ENCODE data around the gene FCHSD2. TPM values are rescaled to one million over a fixed set of nuclear protein-coding genes. Genes with fewer than 3 reads are reported as not detected.
"Not testable (repeated sequence)": the region's sequence is repeated elsewhere in the genome, so short reads cannot be mapped to it uniquely, and the experiment has no call there.

FCHSD2 gene
- total RNA-seq, 1 donor from 2014 or later = 18.0 TPM

DNA sequence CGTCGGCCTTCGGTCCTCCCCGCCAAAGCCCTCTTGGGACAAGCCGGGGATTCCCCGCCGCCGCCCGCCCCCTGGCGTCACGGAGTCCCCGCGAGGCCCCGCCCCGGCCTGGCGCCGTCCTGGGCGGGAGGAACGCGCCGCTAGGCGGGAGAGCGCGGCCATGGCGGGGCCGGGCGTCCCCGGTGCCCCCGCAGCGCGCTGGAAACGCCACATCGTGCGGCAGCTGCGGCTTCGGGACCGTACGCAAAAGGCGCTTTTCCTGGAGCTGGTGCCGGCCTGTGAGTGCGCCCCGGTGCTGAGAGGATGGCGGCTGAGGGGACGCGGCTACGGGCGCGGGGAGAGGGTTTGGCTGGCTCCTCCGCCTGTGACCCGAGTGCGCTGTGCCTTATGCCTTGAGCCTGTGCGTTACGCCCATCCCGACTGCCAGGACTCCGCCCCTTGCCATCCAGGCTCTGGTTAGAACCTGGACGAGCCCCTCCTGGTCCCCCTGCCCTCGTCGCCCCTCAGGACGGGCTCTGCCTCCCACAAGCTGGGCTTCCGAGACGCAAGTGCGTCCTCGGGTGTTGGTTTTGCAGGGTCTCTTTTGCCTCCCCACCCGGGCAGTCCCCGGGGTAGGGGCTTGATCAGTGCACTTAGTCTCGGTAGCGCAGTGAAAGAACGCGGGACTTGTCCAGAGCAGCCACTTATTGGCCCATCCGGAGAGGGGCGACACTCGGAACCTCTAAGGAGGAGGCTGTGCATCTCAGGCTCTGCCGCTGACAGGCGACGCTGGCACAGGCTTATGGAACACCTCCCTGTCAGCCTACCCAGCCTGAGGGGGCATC lies 327.6 kb downstream of the FCHSD2 start, which contains the start of gene ATG16L2:
Gene ATG16L2, plus strand, starts transcription at position 126 of the 824 bp plus-strand sequence. Its CDS starts 35 bp downstream, at position 161.
- peak; percentile 92 for DNase-seq

DNA sequence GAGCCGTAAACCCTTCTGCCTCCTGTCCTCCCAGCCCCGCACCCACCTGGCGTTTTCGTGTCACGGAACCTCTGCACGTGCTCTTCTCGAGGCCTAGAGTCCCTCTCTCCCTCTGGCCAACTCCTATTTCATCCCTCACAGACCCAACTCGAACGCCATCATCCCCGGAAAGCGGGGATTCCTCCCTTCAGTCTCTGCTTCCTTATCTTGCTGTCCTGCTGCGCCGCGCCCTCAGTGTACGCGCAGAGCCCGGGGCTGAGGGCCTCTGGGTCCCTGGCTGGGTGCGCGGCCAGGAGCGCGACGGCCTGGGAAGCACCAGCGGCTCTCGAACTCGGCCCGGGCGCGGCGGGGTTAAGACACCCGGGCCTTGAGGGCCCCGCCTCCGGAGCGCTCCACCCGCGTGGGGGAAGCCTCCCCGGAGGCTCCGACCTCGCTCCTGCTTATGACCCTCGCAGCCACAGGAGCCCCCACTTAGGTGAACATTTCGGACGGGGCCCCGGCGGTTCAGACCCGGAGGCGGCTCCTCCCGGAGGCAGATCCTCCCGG lies 328.3 kb downstream of the FCHSD2 start:
- DNase-seq = peak; percentile 77

DNA sequence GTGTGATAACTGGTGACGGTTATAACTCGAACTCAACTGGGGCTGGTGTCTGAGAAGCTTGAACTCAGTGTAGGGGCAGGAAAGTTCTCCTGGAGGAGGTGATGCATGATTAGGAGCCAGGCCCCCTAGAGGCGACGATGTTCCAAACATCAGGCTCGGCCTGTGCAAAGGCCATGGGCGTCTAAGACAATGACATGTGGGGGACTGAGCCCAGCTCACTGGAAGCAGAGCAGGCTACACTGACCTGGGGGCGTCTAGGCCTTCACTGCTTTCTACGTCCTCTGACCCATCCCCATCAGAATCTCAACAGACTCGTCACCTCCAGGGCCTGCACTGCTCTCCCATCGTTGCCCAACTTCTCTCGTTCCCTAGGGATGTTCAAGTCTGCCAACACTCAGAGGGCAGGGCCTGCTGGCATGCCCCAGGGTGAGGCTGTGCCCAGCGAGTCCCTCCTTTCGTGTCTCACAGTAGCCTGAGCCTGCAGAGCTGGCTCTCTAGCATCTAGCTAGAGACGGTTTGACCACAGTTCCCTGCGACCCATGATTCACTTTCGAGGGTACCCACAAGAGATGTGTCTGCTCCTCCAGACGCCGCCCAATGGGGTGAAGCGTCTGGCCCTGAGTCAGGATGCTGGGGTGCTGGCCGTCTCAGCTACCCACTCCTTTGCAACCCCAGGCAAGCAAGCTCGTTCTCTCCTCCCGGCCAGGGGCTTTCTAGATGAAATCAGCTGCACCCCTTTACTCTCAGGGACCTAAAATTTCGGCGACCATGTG lies 329.0 kb downstream of the FCHSD2 start:
- DNase-seq = peak; percentile 76

DNA sequence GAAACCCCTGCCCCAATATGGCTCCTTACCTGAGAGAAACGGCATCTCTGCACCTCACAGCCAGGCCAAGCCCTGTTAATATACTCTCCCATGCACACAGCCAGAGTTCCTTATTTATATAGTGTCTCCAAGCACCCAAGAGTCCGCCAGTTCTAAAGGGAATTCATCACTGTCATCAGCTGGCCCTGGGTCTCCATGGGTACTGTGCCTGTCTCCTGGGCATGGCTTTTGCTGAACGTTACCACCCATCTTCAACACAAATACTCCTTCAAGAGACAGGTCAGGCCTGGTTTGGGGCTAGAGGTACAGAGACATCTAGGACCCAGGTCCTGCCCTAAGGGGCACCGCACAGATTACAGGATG lies 329.5 kb downstream of the FCHSD2 start:
- DNase-seq = no peak

DNA sequence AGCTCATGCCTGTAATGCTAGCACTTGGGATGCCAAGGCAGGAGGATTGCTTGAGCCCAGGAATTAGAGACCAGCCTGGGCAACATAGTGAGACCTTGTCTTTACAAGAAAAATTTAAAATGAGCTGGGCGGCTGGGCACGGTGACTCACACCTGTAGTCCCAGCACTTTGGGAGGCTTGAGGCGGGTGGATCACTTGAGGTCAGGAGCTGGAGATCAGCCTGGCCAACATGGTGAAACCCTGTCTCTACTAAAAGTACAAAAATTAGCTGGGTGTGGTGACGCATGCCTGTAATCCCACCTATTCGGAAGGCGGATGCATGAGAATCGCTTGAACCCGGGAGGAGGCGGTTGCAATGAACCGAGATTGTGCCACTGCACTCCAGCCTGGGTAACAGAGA lies 330.4 kb downstream of the FCHSD2 start:
- not testable (repeated sequence) for DNase-seq

DNA sequence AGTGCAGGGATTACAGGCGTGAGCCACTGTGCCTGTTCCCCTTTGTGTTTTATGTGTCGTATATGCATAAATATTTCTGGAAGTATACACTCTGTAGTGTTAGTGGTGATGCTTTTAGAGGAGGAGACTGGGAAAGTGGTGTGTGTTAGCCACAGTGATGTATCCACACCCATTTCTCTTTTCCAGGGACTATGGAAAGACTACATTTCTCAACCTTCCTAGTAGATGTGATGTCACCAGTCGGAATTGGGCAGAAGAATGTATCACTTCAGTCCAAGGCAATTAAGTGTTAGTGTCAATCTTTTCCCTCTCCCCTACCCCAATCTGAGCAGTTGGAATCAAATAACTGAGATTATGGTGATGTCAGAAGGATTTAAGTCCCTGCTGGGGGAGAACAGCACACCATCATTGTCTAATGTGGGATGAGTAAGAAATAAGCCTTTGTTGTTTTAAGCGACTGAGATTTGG lies 333.8 kb downstream of the FCHSD2 start:
- DNase-seq = no peak

DNA sequence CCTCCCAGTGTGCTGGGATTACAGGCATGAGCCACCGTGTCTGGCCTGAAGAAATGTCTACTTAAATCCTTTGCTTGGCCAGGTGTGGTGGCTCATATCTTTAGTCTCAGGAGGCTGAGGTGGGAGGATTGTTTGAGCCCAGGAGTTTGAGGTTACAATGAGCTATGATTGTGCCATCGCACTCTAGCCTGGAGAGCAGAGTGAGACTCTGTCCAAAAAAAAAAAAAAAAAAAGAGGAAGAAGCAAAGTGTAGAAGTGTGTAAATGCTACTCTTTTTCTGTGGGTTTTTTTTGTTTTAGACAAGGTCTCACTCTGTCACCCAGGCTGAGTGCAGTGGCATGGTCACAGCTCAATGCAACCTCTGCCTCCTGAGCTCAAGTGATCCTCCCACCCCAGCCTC lies 334.3 kb downstream of the FCHSD2 start:
- DNase-seq = no peak

DNA sequence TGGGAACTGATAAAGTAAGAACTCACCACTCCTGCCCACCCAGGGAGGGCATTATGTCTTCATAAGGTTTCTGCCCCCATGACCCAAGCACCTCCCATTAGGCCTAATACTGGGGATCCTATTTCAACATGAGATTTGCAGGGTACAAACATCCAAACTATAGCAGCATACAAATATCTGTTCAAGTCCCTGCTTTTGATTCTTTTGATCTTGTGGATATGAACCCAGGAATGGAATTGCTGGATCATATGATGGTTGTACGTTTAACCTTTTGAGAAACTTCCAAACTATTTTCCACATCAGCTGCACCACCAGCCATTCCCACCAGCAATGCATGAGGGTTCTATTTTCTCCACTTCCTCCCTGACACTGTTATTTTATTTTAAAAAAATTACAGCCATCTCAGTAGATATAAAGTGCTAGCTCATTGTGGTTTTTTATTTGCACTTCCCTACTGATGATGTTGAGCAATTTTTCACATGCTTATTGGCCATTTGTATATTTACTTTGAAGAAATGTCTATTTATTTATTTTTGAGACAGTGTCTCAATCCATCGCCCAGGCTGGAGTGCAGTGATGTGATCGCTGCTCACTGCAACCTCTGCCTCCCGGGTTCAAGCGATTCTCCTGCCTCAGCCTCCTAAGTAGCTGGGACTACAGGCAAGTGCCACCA lies 335.0 kb downstream of the FCHSD2 start:
- DNase-seq = no peak

DNA sequence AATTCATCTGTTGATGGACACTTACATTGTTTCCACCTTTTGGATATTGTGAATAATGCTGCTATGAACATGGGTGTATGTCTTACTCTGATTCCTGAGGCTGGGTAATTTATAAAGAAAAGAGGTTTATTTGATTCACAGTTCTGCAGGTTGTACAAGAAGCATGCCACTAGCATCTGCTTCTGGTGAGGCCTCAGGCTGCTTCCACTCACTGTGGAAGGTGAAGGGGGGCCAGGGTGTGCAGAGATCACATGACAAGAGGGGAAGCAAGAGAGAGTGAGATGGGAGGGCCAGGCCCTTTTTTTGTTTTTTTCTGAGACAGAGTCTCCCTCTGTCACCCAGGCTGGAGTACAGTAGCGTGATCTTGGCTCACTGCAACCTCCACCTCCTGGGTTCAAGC lies 335.7 kb downstream of the FCHSD2 start:
- DNase-seq = not testable (repeated sequence)

DNA sequence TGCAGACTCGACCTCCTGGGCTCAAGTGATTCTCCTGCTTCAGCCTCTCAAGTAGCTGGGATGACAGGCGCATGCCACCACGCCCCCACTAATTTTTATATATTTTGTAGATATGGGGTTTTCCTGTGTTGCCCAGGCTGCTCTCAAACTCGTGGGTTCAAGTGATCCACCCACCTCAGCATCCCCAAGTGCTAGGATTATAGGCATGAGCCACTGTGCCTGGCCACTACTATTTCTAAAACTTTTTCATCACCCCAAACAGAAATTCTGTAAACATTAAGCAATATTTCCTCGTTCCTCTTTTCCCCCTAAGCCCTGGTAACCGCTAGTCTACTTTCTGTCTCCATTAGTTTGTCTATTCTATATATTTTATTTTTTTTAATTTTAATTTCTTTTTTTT lies 336.9 kb downstream of the FCHSD2 start:
- no peak for DNase-seq

DNA sequence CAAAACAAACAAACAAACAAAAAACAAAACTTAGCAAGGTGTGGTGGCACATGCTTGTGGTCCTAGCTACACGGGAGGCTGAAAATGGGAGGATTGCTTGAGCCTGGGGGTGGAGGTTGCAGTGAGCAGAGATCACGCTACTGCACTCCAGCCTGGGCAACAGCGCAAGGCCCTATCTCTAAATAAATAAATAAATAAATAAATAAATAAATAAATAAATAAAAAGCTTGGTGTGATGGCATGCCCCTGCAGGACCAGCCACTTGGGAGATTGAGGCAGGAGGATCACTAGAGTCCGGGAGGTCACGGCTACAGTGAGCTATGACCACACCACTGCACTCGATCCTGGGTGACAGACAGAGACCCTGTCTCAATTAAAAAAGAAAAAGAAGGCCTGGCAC lies 339.3 kb downstream of the FCHSD2 start:
- DNase-seq = no peak

DNA sequence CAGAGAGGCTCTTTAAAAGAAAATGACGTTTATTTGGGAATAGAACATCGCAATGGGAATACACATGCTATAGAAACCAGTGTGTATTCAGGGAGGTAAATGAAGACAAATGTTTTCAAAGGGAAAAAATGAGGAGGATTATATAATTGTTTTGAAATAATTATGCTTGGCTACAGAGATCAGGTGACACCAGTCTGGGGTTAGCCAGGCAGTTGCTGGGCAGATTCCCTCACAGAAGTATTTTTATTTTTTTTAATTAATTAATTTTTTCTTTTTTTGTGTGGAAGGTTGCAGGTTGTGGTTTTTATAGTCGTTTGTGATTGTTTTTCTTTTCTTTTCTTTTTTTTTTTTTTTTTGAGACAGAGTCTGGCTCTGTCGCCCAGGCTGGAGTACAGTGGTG lies 342.7 kb downstream of the FCHSD2 start:
- DNase-seq = no peak

DNA sequence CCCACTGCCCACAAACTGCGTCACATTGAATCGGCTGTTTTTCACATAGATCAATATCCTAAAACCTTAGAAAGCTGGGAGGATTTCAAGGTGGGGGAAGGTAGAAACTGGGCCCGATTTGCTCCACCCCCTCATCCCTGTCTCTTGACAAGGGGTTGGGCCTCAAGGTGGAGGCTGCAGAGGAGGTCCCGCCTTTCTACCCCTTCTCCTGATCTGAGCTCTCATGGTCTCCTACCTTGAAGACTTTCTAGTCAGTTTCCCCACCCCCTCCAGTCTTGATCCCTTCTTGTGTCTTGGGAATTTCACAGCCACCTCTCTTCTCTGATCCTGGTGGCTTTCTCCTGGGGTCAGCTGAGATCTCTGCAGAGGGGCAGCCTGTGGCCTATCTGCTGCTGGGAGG lies 343.8 kb downstream of the FCHSD2 start:
- DNase-seq = no peak

DNA sequence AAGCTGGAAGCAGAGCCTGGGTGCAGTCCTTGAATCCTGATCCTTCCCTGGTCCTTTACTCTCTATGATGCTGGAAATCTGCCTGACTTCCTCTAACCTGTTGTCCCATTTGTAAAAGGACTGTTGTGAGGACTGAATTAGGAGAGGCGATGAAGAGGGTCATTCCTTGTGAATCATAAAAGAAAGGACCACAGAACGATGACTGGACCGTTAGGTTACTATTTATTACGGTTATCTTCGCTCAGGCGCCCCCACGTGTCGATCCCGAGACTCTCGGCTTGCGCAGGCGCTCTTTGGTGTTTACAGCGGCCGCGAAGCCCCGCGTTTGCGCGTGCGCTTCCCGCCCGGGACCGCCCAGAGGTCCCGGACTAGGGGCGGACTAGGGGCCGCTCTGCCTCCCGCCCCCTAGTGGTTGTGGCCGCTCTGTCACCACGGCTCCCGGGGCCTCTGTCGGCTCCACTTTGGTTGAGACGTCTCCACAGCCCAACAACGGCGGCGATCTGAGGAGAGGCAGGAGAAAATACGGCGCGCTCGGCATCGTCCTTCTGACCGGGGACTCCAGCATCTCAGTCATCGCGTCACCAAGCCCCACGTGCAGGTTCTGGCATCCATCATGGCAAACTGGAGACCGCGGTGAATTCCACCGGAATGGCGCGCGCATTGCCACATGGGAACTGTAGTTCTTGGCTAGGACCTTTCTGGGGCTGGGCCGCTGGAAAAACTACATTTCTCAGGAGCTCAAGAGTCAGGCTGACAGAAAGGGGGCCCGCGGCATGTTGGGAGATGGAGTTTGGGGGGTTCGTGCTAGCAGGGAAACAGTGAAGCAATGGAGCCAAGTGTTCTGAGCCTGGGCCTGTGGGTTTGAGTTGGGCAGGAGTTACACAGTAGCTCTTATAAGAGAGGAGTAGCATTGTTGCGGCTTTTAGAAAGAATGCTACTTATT lies 348.4 kb downstream of the FCHSD2 start, which contains the start of gene STARD10:
Gene STARD10, minus strand, starts transcription at position 623 of the 943 bp plus-strand sequence. CDS start 12,866 bp downstream, outside the sequence.
- peak; percentile 96 for DNase-seq

DNA sequence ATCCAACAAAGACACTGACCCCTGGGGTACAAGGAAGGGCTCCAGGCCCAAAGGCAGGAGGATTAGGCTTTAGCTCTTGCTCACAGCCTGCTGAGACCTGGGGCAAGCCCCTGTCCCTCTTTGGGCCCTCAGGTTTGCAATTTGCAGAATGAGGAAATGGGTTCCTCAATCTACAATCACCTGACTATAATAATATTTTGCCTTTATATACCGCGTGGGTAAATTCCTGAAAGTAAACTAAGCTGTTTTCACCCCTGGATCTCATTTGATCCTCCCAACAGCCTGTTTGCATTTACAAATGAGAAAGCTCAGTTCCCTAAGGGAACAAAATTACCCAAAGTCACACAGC lies 349.1 kb downstream of the FCHSD2 start:
- no peak for DNase-seq

DNA sequence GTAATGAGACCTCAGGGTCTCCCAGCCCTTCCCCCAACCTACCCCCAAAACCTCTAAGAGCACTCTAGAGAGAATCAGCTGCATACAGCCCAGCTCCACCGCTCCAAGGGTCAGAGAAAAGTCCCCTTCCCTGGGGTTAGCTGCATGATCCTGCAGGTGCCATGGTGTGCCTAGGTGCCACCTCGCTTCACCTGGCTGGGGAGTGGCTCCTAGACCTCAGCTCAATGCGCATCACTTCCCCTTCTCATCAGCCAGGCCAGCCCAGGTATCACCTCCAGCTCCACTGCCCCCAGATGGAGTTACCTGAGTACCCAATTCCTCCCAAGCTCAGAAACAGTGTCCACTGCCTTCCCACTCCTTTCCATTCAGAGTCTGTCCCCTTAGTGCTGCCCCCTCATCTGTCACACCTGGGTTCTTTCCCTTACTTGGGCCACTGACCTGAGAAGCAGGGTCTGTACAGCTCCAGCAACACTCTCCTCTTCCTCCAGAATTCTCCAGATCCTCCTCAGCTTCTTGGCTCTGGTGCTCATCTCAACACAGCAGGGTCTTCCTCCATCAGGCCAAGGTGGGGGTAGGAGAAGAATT lies 349.6 kb downstream of the FCHSD2 start:
- DNase-seq = no peak

DNA sequence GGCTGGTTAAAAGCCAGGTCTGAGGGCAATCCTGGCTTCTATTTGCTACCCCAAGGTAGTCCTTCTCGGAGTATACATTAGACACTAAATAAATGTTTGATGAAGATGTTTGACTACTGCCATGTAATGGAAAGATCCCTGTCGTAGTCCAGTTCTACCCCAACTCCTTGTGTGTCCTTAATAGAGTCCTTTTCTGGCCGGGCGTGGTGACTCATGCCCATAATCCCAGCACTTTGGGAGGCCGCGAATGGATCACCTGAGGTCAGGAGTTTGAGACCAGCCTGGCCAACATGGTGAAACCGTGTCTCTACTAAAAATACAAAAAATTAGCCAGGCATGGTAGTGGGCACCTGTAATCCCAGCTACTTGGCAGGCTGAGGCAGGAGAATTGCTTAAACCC lies 350.9 kb downstream of the FCHSD2 start:
- DNase-seq = not testable (repeated sequence)

DNA sequence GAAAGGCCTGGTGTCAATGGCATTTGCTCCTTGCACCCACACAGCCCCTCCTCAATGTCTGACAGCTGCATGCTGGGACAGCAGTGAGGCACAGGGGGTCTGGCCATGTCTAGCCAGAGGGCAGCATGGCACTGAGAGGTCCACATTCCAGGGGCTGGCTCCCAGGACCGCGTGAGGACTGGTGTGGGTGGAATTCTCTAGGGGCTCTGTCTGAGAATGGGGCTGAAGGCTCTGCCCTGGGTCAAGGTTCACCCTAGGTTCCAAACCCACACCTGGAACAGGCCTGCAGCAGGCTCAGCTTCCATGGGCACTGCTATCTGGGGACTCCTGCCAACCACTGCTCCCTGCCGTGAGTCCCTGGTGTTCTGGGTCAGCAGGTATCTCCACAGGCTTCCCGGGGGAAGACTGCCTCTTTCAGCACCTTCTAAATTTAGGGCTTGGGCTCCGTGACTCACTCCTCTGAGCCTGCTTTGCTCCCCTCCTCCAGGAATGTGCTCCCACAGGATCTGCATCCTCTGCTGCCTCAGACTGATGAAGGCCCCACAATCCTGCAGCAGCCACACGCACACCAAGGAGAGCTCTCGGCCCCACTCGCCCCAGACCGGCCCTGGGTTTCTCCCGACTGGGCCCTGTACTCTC lies 352.5 kb downstream of the FCHSD2 start:
- no peak for DNase-seq

DNA sequence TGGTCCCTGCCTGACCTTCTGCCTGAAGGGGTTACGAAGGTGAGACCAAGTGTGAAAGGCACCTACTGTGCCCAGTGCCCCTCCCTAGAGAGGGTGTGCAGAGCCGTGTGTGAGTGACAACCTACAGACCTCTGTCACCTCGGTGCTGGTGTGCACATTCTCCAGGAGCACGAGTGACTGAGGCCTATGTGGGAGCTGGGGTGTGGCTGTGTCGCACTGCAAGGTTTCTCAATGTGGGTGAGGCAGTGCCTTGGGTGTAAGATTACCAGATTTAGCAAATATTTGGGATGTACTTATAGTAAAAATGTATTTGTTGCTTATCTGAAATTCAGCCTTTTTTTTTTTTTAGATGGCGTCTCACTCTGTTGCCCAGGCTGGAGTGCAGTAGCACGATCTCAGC lies 353.9 kb downstream of the FCHSD2 start:
- no peak for DNase-seq

DNA sequence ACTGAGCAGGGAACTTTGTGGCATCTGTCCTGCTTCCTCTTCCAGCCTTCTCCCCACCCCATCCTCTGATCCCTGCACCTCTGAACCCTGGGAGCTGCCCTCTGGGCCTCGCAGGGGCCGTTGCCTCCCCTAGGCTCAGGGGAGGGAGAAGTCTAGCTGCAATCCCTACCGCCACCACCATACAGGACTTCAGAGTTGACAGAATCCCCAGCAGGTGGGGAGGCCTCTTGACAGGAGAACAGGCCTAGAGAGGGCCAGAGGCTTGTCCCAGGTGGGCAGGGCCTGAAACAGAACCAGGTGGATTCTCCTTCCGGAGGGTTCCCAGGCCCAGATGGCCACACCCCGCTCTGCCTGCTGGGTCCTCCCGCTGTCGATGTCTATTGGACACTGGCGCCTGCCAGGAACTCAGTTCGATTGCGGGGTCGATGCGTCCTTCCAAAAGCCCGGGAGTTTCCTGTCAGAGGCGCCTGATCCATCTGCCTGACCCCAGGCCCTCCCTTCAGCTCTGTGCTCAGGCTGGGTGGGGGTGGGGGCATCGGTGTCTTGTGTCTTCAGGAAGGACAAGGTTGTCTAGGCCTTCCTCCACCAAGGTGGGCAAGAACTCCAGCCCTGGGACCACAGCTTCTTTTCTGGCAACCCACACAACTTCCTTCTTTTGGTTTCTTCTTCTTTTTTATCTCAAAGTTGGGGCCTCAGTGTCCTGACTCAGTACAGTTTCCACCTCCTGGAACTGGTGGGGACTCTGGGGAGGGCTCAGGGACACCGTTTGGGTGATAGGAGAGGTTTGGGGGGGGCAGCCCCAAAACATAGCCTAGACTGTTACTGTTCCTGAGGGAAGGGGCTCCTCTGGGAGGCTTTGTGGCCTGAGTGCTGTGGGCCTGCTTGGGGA lies 354.7 kb downstream of the FCHSD2 start:
- no peak for DNase-seq

All from dermis blood vessel endothelial cell (primary cell).